Spinal cord (tissue), 10 donors: ENCODE data around the gene ANKH. TPM values are rescaled to one million over a fixed set of nuclear protein-coding genes. Genes with fewer than 3 reads are reported as not detected.

Source experiments
- DNase-seq, 6 donors: peaks; one replicate each; pipeline versions ENCODE4 v3.0.0 to v3.0.0-alpha.2; 2013 to 2015; ENCODE audit warnings: low spot score in 6 of 6, low read depth in 4 of 6
- H3K27ac ChIP-seq: one replicate; pipeline ENCODE4 v1.5.1; 2013; ENCODE audit warnings: low read depth, low read length, control low read depth
- H3K27me3 ChIP-seq: one replicate; pipeline ENCODE4 v1.6.1; 2013; ENCODE audit warnings: low read length; ENCODE audit not compliant: control insufficient read depth, insufficient read depth
- H3K36me3 ChIP-seq: one replicate; pipeline ENCODE4 v1.6.1; 2013; ENCODE audit warnings: low read length; ENCODE audit not compliant: control insufficient read depth, insufficient read depth
- H3K4me1 ChIP-seq: one replicate; pipeline ENCODE4 v1.6.1; 2013; ENCODE audit warnings: low read length; ENCODE audit not compliant: control insufficient read depth, insufficient read depth
- H3K4me3 ChIP-seq: one replicate; pipeline ENCODE4 v1.5.1; 2013; ENCODE audit warnings: low read depth, low read length, control low read depth
- H3K9me3 ChIP-seq: one replicate; pipeline ENCODE4 v1.6.1; 2013; ENCODE audit warnings: low read length; ENCODE audit not compliant: control insufficient read depth, insufficient read depth
- WGBS: methylation state at CpG from one replicate; pipeline ENCODE4 v1.1.5; 2013; ENCODE audit warnings: missing lambda C conversion rate; ENCODE audit not compliant: insufficient coverage; 5-methylcytosine and 5-hydroxymethylcytosine counted together
- polyA plus RNA-seq, 2 donors: library from polyadenylated mRNA; unstranded; fragments of 120-200 nt; gene quantifications; one replicate each; pipeline ENCODE4 v1.2.1, GENCODE V29; 2013; ENCODE audit not compliant: insufficient read length in 2 of 2
- small RNA-seq: library from RNA; depleted of rRNA; stranded (forward); fragments of <200 nt; gene quantifications from one replicate; pipeline ENCODE3, GENCODE V24; 2014; ENCODE audit warnings: low replicate concordance
- total RNA-seq, 2 donors: library from RNA; depleted of rRNA in 1 of 2; stranded (reverse); fragments of 120-200 nt in 1 of 2; fragments of >200 nt in 1 of 2; gene quantifications; one replicate each; pipeline versions ENCODE4 v1.2.3 to v1.2.4, GENCODE V29; 2013 to 2014
- donor health status: healthy.

Gene ANKH
- total and polyA plus RNA-seq, 4 donors: 45.2 to 73.8 (median 59.6) TPM

DNA sequence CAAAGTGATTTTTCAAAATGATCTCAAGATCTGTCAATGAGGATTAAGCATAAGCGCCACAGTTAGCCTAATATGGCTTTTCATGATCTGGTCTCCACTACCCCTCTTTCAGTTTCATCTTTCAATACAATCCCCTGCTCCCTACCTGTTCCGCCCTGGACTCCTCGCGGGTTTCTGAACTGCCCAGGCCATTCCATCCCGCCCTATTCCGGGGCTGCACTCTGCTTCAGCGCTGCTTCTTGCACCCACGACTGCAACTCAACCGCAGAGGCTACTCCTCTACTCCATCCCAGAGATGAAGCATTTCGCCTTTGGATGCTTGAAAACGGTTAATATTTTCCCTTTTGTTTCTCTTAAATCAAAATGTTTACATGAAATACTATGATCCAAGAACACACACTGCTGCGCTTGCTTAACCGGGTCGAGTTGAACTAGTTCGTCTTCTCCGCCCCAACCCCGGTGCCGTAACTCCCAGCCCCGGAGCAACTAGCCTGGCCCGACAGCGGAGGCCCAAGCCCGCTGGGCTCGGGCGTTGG is 207.8 kb downstream of the ANKH start:
- Histone ChIP-seq H3K36me3 (no peaks in the 10 kb centered on the region), H3K4me1 (peaks cover 13% of the 10 kb centered on the region), H3K9me3 (no peaks in the 10 kb centered on the region), H3K27ac (peak overlapping the region; percentile 96), H3K4me3 (peak overlapping the region; percentile 85), H3K27me3 (no peaks in the 10 kb centered on the region)
- 2% methylated on average over 24 of the region's 24 CpGs for WGBS
- DNase-seq: no peak

DNA sequence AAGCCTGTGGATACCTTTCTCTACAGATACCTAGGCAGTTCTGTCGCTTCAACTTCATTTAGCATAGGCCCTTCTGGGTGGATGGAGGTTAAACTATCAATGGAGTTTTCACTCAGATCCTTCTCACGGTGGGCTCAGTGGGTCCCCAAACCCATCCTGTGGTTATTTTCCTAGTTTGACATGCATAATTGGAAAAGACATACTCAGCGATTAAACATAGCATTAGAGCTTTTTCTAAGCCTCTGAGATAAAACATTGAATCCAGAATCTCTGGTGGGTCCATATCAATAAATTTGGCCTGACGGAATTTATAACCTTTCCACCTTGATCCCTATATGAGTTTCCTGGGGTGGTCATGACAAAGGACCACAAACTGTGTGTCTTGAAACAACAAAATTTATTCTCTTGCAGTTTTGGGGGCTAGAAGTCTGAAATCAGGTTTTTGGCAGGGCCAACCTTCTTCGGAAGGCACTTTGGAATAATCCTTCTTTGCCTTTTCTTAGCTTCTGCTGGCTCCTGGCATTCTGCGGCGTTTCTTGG is 208.8 kb downstream of the ANKH start:
- H3K4me1 ChIP-seq: peaks cover 13% of the 10 kb centered on the region
- H3K27ac ChIP-seq: no peak overlapping the region
- H3K27me3 ChIP-seq: no peaks in the 10 kb centered on the region
- no peak overlapping the region for H3K4me3 ChIP-seq
- H3K36me3 ChIP-seq: no peaks in the 10 kb centered on the region
- 83% methylated on average over 4 of the region's 7 CpGs for WGBS
- H3K9me3 ChIP-seq: no peaks in the 10 kb centered on the region
- no peak for DNase-seq

DNA sequence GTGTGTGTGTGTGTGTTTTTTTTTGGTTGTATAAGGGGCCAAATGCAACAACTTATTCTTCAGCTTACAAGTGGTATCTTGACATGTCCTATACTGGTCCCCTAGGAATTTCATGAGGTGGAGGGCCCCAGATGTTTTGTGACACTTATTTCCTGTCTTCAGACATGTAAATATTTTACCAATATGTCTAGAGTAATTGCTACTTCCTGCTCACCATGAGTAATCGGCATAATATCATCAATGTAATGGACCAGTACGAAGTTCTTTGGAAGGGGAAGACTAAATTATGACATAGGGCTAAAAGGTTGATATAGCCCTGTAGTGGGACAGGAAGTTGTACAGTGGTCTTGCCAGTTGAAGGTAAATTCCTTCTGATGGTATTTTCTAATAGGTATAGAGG is 210.7 kb downstream of the ANKH start:
- Histone ChIP-seq H3K27me3 (no peaks in the 10 kb centered on the region), H3K4me3 (no peak overlapping the region), H3K9me3 (no peaks in the 10 kb centered on the region), H3K4me1 (peaks cover 7% of the 10 kb centered on the region), H3K27ac (no peak overlapping the region), H3K36me3 (no peaks in the 10 kb centered on the region)
- no peak for DNase-seq
- 85% methylated on average over 2 of the region's 2 CpGs for WGBS

DNA sequence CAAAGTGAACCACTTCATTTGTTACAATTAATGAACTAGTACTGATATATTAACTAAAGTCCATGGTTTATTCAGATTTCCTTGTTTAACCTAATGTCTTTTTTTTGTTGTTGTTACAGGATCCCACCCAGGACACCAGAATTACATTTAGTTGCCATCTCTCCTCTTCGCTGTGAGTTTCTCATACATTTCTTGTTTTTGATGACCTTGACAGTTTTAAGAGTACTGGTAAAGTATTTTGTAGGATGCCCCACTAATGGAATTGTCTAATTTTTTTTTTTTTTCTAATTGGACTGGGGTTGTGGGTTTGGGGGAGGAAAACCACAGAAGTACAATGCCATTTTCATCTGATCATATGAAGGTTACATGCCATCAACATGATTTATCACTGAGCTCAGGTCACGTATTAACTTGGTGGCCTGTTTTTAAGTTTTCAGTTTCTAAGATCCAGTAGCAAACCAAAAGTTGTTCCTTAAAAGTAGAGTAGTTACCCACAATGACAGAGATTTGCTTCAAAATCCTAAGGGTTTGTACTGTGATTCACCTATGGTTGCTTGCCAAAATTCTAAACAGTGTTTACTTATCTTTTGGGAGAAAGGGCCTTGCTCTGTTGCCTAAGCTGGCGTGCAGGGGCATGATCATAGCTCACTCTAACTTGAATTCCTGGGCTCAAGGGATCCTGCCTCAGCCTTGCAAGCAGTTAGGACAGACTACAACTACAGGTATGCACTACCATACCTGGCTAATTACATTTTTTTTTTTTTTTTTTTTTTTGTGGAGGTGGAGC is 211.6 kb downstream of the ANKH start:
- Histone ChIP-seq H3K4me1 (peaks cover 3% of the 10 kb centered on the region), H3K9me3 (no peaks in the 10 kb centered on the region), H3K36me3 (no peaks in the 10 kb centered on the region), H3K27ac (no peak overlapping the region), H3K27me3 (no peaks in the 10 kb centered on the region), H3K4me3 (no peak overlapping the region)
- 80% methylated on average over 1 of the region's 3 CpGs for WGBS
- DNase-seq: no peak

DNA sequence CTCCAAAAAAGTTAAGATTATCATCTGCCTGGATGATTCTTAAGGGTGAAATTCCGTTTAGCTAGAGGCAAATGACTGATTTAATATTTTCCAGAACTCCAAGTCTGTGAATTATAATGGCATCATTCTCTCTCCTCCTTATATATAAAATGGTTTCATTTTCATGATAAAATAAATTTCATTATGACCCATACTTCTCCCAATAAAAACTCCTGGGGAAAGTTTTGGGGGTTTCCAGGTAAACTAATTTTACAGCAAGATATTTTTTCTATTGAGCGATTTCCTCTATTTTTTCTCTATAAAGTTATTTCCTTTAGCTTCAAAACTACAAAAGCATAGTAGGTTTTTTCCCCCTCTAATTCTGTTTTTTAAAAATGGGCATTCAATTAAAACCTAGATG is 214.7 kb downstream of the ANKH start:
- no peak for DNase-seq
- no peaks in the 10 kb centered on the region for H3K4me1 ChIP-seq
- no peaks in the 10 kb centered on the region for H3K9me3 ChIP-seq
- no peaks in the 10 kb centered on the region for H3K27me3 ChIP-seq
- H3K4me3 ChIP-seq: no peak overlapping the region
- H3K27ac ChIP-seq: no peak overlapping the region
- whole genome bisulfite sequencing: no CpG with 5 or more reads among the region's 2 CpGs
- H3K36me3 ChIP-seq: no peaks in the 10 kb centered on the region

DNA sequence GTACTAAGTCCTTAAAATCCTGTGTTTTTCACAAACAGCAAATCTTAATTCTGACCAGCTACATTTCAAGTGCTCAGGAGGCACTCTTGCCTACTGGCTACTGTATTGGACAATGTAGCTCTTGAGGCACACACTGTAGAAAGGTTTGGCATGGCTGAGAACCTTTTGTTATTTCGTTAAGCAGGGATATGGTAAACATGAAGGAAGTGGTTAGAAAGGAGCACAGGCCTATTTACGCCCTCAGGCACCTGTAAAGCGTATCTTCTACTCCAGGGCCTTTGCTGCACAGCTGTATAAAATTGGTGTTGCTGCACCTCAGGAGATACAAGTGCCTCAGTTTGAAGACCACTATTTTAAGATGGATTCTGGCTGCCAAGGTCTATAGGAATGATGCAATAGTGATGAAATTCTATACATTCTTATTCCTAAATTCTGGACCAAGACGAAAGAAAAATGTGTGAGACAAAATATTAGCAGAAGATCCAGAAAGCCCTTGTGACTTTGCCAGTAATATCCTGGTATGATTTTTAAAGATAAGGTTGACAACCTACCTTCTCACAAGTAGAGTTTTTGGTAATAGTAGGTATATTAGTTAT is 216.3 kb downstream of the ANKH start:
- no peaks in the 10 kb centered on the region for H3K9me3 ChIP-seq
- H3K36me3 ChIP-seq: no peaks in the 10 kb centered on the region
- no peak for DNase-seq
- no peaks in the 10 kb centered on the region for H3K27me3 ChIP-seq
- no peak overlapping the region for H3K4me3 ChIP-seq
- H3K4me1 ChIP-seq: no peaks in the 10 kb centered on the region
- H3K27ac ChIP-seq: no peak overlapping the region
- 33% methylated on average over 1 of the region's 4 CpGs for WGBS

Small RNA genes lying within 50 kb of the gene (small RNA-seq; reads per million reads assigned to genes)
- not detected for gene HNRNPKP5
- not detected for gene MIR4637

Other genes starting within 250 kb of the ANKH start
- 10 to 100 TPM; 17.5 to 28.7 TPM for gene OTULIN, start 207.1 kb downstream of the ANKH start, total RNA-seq
- gene OTULIN, start 207.1 kb downstream of the ANKH start, polyA plus RNA-seq: 10 to 100 TPM; 14.0 to 14.1 TPM